ENCODE data around the gene TBX3. TPM values are rescaled to one million over a fixed set of nuclear protein-coding genes. Genes with fewer than 3 reads are reported as not detected.

TBX3 gene
- total RNA-seq, 1 donor from 2014 or later = not detected

GRCh38 chr12:114682106-114682784 is 1.7 kb downstream of the TBX3 start:
- H4K20me1 ChIP-seq (ENCODE audit: low read depth) = peaks cover 93% of the 10 kb centered on the region
- no peak overlapping the region for H2AFZ ChIP-seq (replicated peaks)
- peaks cover 10% of the 10 kb centered on the region for H3K9me3 Mint-ChIP-seq
- H3K4me2 ChIP-seq = peak overlapping the region; percentile 77
- H3K4me1 ChIP-seq = peaks cover 36% of the 10 kb centered on the region
- H3K4me1 Mint-ChIP-seq = peaks cover 37% of the 10 kb centered on the region
- peak overlapping the region; percentile 55 for H3K4me3 Mint-ChIP-seq
- H3K27me3 Mint-ChIP-seq (ENCODE audit: insufficient read depth, low read depth) = peaks cover 92% of the 10 kb centered on the region
- H3K27me3 ChIP-seq = peaks cover 99% of the 10 kb centered on the region
- H3F3A ChIP-seq (ENCODE audit: low read depth) = peaks cover 48% of the 10 kb centered on the region
- H3K36me3 ChIP-seq = no peaks in the 10 kb centered on the region
- H3K4me3 ChIP-seq = peak overlapping the region; percentile 45
- H3K9me3 ChIP-seq (ENCODE audit: low read depth) = no peaks in the 10 kb centered on the region
- no peaks in the 10 kb centered on the region for H3K79me2 ChIP-seq (ENCODE audit: low read depth)
- no peak overlapping the region for H3K9ac ChIP-seq
- no peak overlapping the region for H3K27ac ChIP-seq
- TF ChIP-seq EZH2phosphoT487 (IDR thresholded peaks at IDR 0.05) = peak; percentile 34
- TF ChIP-seq EZH2 (IDR thresholded peaks at IDR 0.05) = no peak
- H3K27ac Mint-ChIP-seq = no peak overlapping the region
- H3K36me3 Mint-ChIP-seq = no peaks in the 10 kb centered on the region
- DNase-seq (ENCODE audit: low spot score) = no peak

GRCh38 chr12:114681116-114681871 is 2.7 kb downstream of the TBX3 start:
- peaks cover 29% of the 10 kb centered on the region for H3K4me1 Mint-ChIP-seq
- H3K27ac Mint-ChIP-seq = no peak overlapping the region
- H4K20me1 ChIP-seq (ENCODE audit: low read depth) = peaks cover 93% of the 10 kb centered on the region

GRCh38 chr12:114680604-114681069 is 3.3 kb downstream of the TBX3 start:
- peaks cover 40% of the 10 kb centered on the region for H3F3A ChIP-seq (ENCODE audit: low read depth)
- peaks cover 6% of the 10 kb centered on the region for H3K9me3 Mint-ChIP-seq
- no peaks in the 10 kb centered on the region for H3K36me3 Mint-ChIP-seq
- no peak overlapping the region for H3K4me2 ChIP-seq
- peaks cover 93% of the 10 kb centered on the region for H4K20me1 ChIP-seq (ENCODE audit: low read depth)
- H3K4me3 Mint-ChIP-seq = no peak overlapping the region
- H3K4me3 ChIP-seq = no peak overlapping the region
- H3K27ac Mint-ChIP-seq = no peak overlapping the region
- no peak for DNase-seq (ENCODE audit: low spot score)
- no peaks in the 10 kb centered on the region for H3K79me2 ChIP-seq (ENCODE audit: low read depth)
- no peaks in the 10 kb centered on the region for H3K36me3 ChIP-seq
- H3K9ac ChIP-seq = no peak overlapping the region
- peaks cover 99% of the 10 kb centered on the region for H3K27me3 ChIP-seq
- no peak overlapping the region for H3K27ac ChIP-seq
- peaks cover 29% of the 10 kb centered on the region for H3K4me1 ChIP-seq
- no peak overlapping the region for H2AFZ ChIP-seq (replicated peaks)
- no peaks in the 10 kb centered on the region for H3K9me3 ChIP-seq (ENCODE audit: low read depth)
- H3K27me3 Mint-ChIP-seq (ENCODE audit: insufficient read depth, low read depth) = peaks cover 92% of the 10 kb centered on the region
- TF ChIP-seq EZH2 (IDR thresholded peaks at IDR 0.05) (peak; percentile 64), EZH2phosphoT487 (IDR thresholded peaks at IDR 0.05) (no peak), CTCF (IDR thresholded peaks at IDR 0.05) (no peak)
- H3K4me1 Mint-ChIP-seq = peaks cover 25% of the 10 kb centered on the region

More at GRCh38 chr12:114681116-114681871, 2.7 kb downstream of the TBX3 start:
- Mint-ChIP-seq H3K4me3 (no peak overlapping the region), H3K36me3 (no peaks in the 10 kb centered on the region), H3K9me3 (peaks cover 6% of the 10 kb centered on the region), H3K27me3 (ENCODE audit: insufficient read depth, low read depth) (peaks cover 92% of the 10 kb centered on the region)
- Histone ChIP-seq H3K27me3 (peaks cover 99% of the 10 kb centered on the region), H3K4me1 (peaks cover 31% of the 10 kb centered on the region), H3K4me3 (no peak overlapping the region), H3K9me3 (ENCODE audit: low read depth) (no peaks in the 10 kb centered on the region), H3K36me3 (no peaks in the 10 kb centered on the region), H3F3A (ENCODE audit: low read depth) (peaks cover 46% of the 10 kb centered on the region), H3K27ac (no peak overlapping the region), H3K4me2 (no peak overlapping the region), H3K9ac (no peak overlapping the region), H2AFZ (replicated peaks) (no peak overlapping the region), H3K79me2 (ENCODE audit: low read depth) (no peaks in the 10 kb centered on the region)
- TF ChIP-seq CTCF (IDR thresholded peaks at IDR 0.05) (no peak), EZH2phosphoT487 (IDR thresholded peaks at IDR 0.05) (peak; percentile 52), EZH2 (IDR thresholded peaks at IDR 0.05) (peak; percentile 67)
- no peak for DNase-seq (ENCODE audit: low spot score)
